Left hindlimb (tissue), 1 donor: ENCODE data around the gene TGFBR1.
"Not testable (repeated sequence)": the region's sequence is repeated elsewhere in the genome, so short reads cannot be mapped to it uniquely, and the experiment has no call there.

Source experiments
- DNase-seq: peaks from one replicate; pipeline ENCODE4 v3.0.0-alpha.2; 2018

The TGFBR1 gene

DNA sequence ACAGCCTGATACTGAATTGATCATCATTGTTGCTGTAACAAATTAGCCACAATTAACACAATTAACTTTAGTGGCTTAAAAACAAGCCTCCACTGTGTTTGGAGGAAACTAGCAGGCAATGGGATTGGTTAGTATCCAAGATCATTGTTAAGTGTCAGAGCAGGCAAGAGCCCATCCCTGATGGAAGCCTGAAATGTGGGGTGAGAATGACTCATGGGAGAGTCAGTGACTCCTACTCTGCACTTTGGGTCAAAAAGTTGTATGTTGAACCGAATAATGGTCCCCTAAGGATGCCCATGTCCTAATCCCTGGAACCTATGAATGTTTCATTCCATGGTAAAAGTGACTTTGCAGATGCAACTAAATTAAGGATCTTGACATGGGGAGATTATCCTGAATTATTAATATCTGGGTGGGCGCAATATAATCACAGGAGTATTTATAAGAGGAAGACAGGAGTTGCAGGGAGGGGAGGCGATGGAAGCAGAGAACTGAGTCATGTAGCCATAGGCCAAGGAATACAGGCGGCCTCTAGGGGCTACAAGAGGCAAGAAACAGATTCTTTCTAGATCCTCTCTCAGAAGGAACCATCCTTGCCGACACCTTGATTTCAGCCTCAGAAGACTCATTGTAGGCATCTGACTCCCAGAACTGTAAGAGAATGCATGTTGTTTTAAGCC is 88.0 kb downstream of the TGFBR1 start:
- DNase-seq: no peak

GRCh38 chr9:99193466-99193821 is 88.5 kb downstream of the TGFBR1 start:
- DNase-seq: no peak

DNA sequence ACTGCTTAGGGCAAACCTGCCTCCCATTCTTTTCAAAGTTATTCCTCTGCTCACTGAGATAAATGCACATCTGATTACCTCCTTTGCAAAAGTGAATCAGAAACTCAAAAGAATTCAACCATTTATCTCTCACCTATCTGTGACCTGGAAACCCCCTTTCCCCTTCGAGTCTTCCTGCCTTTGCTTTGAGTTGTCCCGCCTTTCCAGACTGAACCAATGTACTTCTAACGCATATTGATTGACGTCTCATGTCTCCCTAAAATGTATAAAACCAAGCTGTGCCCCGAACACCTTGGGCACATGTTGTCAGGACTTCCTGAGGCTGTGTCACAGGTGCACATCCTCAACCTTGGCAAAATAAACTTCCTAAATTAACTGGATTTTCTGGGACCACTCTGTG is 91.6 kb downstream of the TGFBR1 start:
- DNase-seq: not testable (repeated sequence)

- DNase-seq: no peak
These were observed 92.3 kb downstream of the TGFBR1 start for GRCh38 chr9:99197124-99197630.

DNA sequence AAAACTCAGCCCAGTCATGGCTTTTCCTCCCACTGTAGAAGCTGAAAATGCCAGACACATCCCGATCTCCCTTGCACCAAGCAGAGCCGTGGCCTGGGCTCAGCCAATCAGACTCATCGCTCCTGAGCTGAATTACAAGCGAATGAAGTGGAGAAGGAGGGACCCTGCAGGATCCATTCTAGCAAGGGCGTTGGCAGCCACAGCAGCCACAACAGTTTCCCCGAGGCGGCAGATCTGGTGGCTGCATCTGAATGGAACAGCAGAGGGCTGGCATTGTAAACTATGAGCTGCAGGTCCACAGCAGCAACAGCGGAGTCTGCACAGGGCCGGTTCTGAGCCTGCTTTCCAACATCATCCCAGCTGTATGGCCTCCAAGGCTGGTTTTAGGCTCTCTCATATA is 93.1 kb downstream of the TGFBR1 start:
- no peak for DNase-seq

DNA sequence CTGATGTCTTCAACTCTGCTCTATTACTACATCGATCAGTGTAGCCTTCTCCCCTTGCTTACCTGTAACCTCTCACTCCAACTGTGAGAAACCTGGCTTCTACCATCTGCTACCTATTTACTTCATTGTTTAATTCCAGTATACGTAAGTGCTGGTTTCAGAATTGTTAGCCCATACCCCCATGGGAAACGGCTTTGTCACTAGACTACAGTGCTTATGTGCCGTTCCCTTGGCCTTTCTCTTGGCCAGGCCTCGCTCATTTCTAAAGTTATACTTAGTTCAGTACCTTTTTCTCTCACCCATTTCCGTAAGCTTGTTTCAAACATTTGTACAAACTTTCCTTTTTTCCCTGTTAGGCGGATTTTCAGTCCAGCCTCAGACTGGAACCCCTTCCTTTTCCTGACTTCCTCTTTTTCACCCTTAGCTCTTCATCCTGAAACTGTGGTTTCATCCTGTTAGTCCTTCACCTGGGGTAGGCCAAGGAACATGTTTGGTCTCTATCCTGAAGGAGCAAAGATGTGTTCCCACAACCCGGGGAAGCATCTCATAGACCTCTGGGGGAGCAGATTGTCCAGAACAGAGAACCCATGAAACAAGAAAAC is 95.1 kb downstream of the TGFBR1 start:
- no peak for DNase-seq

- no peak for DNase-seq
These were observed 96.7 kb downstream of the TGFBR1 start for GRCh38 chr9:99201603-99202002.
